ENCODE results near the gene RIT2.

The RIT2 gene

GRCh38 chr18:43009674-43010073 lies 105.8 kb downstream of the RIT2 start:
- no peak for DNase-seq (ENCODE audit: low read depth)

GRCh38 chr18:43007365-43007764 lies 108.1 kb downstream of the RIT2 start:
- DNase-seq (ENCODE audit: low read depth), result no peak

GRCh38 chr18:43004421-43004820 lies 111.1 kb downstream of the RIT2 start:
- DNase-seq (ENCODE audit: low read depth), result no peak

DNA sequence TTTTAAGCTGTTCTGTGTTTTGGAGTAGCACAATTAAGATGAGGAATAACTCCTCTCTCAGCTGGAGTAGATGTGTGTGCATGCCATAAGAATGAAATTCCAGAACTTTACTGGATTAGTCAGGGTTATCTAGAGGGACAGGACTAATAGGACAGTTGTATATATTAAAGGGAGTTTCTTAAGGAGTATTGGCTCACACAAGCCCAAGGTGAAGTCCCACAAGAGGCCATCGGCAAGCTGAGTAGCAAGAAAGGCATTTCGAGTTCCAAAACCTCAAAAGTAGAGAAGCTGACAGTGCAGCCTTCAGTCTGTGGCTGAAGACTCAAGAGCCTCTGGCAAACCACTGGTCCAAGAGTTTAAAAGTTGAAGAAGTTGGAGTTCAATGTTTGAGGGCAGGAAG lies 113.7 kb downstream of the RIT2 start:
- DNase-seq (ENCODE audit: low read depth), result no peak

GRCh38 chr18:42996824-42997223 lies 118.7 kb downstream of the RIT2 start:
- no peak for DNase-seq (ENCODE audit: low read depth)

- no peak for DNase-seq (ENCODE audit: low read depth)
These were observed 135.1 kb downstream of the RIT2 start for GRCh38 chr18:42980426-42980825.

DNA sequence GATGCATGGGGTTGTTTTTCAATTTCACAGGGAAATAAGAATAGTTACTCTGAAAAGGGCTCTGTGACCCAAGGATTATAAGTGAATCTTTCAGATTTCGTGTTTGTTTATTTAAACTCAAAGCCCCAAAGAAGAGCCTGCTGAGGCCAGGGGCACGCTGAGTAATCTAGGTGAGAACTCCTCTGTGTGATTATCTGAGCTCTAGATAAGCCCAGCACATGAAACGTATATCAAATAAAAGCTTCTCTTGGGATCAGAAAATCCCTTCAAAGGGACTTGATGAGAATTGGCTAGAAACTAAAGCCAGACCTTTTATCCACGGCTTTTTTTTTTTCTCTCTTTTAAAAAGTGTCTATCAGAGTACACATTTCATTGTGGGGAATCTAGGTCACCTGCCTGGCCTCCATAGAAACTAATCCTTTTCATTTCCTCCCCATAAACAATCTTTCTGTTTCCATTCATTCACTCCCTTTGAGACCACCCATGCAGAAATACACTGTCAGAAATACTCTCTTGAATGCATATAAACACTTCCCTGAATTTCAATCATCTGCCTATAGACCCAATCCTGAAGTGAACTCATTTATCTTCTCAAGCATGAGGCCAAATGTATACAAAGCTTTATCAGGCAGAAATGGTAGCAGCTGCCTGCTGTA lies 137.4 kb downstream of the RIT2 start:
- no peak for DNase-seq (ENCODE audit: low read depth)

DNA sequence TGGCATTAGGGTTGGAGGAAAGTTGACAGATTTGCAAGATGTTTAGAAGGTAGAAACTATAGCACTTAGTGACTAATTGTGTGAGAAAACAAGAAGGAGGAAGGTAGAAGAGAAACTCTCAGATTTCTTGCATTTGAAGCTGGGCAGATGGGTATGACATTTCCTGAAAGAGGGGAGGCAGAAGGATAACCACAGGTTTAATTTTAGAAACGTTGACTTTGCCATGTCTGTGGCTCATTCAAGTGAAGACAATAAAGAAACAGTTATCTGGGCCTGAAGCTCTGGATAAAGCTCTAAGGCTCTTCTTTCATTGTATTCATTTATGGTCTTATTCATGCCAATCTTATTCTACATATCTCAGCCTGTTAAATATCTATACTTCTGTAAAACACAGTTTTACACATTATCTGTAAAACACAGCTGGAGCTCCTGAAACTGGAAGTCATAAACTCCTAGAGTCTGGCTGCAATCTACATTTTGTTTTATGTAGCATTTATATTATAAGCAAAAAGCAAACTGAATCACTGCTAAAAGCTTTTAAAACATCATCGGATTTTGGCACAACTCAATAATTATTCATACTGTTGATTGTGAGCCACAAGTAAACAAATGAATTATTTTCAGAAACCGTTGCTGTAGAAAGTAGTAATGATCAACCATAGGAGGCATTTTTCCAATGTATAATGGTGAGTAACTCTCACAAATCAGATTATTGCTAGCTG lies 138.5 kb downstream of the RIT2 start:
- no peak for DNase-seq (ENCODE audit: low read depth)

DNA sequence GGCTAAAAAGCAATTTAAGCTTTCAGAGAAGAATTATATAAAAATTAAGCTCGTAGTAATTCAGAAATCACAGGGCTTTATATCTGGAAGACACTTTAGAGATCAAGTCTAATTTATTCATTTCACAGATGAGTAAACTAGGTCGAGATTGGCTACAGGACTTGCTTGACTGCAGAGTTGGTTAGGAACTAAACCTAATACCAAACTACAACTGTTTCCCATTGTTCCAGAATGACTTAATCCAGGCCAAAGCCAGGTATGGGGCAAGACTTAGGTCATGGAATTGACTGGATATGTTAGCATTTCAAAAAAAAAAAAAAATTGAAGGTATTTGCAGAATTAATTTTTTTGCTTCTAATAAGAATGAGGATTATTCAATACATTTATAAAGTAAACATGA lies 146.1 kb downstream of the RIT2 start:
- no peak for DNase-seq (ENCODE audit: low read depth)

DNA sequence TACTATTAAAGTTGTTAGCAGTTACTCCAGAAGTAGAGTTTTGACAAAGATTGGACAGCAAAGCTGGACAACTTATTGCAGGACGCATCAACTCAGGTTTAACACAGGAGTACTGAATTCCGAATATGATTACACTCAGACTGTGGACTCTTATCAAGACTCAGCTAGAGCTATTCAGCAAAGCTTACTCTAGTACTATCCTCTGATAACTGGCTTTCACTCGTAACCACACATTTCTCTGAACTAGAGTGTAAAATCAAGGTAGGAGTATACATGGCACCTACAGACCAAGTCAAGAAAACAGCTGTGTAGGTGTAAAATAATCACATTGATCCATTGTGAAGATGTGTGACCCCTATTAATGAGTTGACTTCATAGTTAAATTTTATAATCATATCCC lies 154.2 kb downstream of the RIT2 start:
- DNase-seq (ENCODE audit: low read depth), result no peak

- no peak for DNase-seq (ENCODE audit: low read depth)
These were observed 156.0 kb downstream of the RIT2 start for GRCh38 chr18:42959528-42959927.

DNA sequence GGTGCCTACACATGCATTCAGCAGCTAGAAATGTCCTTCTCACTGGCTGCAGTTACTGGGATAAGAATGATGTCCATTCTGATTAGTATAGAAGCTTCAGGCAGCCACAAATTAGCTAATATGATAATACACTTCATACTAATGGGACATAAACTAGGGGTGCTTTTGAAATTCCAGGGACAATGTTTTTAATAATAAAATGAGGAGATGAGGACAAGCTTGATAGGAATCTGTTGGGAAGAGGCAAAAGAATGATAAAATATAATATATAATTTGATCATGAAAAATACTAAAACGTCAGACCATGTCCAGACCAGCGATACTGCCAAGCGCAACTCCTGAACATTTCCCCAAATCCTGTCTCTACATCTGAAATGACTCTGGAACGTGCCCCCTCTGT lies 157.1 kb downstream of the RIT2 start:
- no peak for DNase-seq (ENCODE audit: low read depth)

- no peak for DNase-seq (ENCODE audit: low read depth)
These were observed 159.2 kb downstream of the RIT2 start for GRCh38 chr18:42956287-42956686.

DNA sequence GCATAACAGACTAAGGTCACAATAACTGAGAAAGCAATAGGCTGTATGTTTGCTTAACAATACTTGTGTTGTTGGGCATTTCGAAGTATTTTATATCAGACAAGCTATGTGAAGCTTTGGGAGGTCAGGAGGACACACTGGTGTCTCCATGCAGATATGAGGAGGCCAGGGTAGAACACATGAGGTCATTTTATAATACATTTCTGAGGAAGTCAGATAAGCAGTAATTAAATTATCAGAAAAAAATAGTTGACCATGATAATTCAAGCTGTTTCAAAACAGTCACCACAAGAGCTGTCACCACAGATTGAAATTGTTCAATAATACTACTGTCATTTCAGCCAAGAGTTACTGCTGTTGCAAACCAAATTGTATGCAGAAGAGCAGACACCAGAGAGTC lies 160.6 kb downstream of the RIT2 start:
- DNase-seq (ENCODE audit: low read depth), result no peak

DNA sequence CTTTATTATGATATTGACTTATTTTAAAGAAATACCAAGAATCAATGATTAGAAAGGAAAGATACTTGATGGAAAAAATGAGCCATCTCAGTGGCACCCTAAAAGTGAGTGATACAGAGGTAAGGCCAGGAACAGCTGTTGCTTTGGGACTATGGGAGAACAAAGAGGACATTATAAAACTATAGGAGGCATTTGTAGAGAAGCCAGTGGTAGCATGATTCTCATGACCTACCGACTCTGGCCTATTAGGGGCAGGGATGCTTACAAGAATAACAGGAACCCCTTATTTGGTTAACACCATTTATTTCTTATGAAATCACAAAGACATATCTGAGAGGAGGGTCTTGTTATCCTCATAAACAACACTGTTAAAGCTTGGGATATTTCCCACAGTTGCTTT lies 162.2 kb downstream of the RIT2 start:
- DNase-seq (ENCODE audit: low read depth), result no peak

DNA sequence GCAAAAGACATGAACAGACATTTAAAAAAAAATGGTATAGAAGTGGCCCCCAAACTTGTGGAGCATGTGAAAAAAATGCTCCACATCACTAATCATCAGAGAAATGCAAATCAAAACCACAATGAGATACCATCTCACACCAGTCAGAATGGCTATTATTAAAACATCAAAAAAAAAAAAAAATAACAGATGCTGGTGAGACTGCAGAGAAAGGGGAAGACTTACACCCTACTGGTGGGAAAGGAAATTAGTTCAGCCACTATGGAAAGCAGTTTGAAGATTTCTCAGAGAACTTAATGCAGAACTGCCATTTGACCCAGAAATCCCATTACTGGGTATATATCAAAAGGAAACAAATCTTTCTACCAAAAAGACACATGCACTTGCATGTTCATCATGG lies 164.8 kb downstream of the RIT2 start:
- no peak for DNase-seq (ENCODE audit: low read depth)

GRCh38 chr18:42948831-42949230 lies 166.7 kb downstream of the RIT2 start:
- no peak for DNase-seq (ENCODE audit: low read depth)

- no peak for DNase-seq (ENCODE audit: low read depth)
These were observed 173.6 kb downstream of the RIT2 start for GRCh38 chr18:42941860-42942259.

DNA sequence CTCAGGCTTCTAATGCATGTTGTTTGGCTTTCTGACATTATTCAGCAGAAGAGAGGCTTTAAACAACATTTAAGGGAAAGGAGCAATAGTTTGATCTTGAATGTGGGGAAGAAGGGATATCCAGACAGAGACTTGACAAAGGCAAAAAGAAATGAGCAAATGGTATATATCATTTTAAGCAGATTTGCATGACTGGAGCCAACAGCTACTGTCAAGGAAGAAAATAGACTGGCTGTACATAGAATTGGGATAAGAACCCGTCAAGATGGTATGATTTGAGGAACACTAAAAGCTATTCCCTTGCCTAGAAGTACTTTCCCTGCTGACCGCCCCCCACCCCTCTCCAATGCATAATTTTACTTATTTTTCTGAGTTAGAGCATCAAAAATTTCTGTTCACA lies 174.5 kb downstream of the RIT2 start:
- no peak for DNase-seq (ENCODE audit: low read depth)

- no peak for DNase-seq (ENCODE audit: low read depth)
These were observed 178.0 kb downstream of the RIT2 start for GRCh38 chr18:42937436-42937835.

- no peak for DNase-seq (ENCODE audit: low read depth)
These were observed 179.2 kb downstream of the RIT2 start for GRCh38 chr18:42936289-42936688.

- no peak for DNase-seq (ENCODE audit: low read depth)
These were observed 184.0 kb downstream of the RIT2 start for GRCh38 chr18:42931491-42931890.

DNA sequence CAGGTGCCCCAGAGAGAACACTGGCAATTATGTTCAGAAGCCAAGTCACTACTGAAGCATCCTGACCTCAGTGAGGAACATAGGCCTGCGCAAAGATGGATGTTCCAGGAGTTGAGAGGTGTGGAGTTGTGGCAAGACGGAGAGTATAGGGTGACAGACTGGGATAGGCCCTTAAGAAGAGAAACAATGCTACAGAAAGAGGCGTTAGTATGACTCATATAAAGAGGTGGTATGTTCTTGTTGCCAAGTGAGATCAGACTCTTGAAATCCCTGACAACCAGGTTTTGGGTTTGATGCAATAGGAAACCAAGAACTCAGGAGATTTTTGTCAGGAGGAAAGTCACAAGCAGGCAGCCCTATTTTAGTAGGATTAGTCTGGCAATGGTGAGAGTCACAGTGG lies 185.6 kb downstream of the RIT2 start:
- DNase-seq (ENCODE audit: low read depth), result no peak

DNA sequence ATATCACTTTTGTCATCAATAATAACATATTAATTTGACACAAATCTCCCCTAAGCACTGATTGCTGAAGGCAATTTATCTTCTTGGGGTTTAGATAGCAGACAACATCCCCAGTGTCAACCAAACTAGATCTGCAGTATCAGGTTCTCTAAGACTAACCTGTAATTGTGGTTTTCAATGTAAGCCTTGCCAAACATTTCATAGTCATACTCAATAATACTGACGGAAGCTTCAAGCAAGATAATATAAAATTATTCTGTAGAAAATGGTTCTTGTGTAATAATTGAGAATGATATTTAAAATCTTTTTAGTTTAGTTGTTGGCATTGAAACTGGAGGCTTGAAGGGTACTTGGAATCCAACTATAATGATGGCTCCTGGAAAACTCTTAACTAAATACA lies 186.3 kb downstream of the RIT2 start:
- no peak for DNase-seq (ENCODE audit: low read depth)
